H1 (cell line): ENCODE measurements around the gene KCNAB2. TPM values are rescaled to one million over a fixed set of nuclear protein-coding genes. Genes with fewer than 3 reads are reported as not detected.
A peak's percentile ranks its signal among the peaks of the same experiment; 100 is the strongest.

Source experiments
- CTCF ChIA-PET: fragments of 300-600 bp; sonication (Branson Sonifier 250); formaldehyde crosslinking; loops from one replicate; lab custom pipeline; 2021; ENCODE audit not compliant: partially characterized antibody; lab: Charles Lee
- POLR2A ChIA-PET: fragments of 300-600 bp; sonication (Branson Sonifier 250); formaldehyde crosslinking; loops from one replicate; lab custom pipeline; 2021; ENCODE audit warnings: inconsistent platforms; ENCODE audit not compliant: partially characterized antibody; lab: Charles Lee
- DNase-seq, 2 experiments: peaks; one replicate each; pipeline versions ENCODE4 v3.0.0 to v3.0.0-alpha.2; 2010 to 2022; ENCODE audit warnings: low spot score in 2 of 2, low read depth in 1 of 2, mixed read lengths in 1 of 2
- FAIRE-seq: peaks from 2 replicates; lab custom pipeline; 2011; peaks lifted over from hg19 to GRCh38; lab: Jason Lieb, UNC
- H2AFZ ChIP-seq: 2 replicates; pipeline ENCODE4 v1.8.1; 2012; ENCODE audit warnings: low read length, inconsistent platforms
- H2AK5ac ChIP-seq: 2 replicates; pipeline ENCODE4 v1.6.1; 2013; ENCODE audit warnings: low read depth, low read length
- H2BK120ac ChIP-seq: replicated peaks from 2 replicates; pipeline ENCODE3; 2013; ENCODE audit warnings: low read depth, low read length, inconsistent platforms
- H2BK12ac ChIP-seq: 2 replicates; pipeline ENCODE4 v1.6.1; 2013; ENCODE audit warnings: low read depth, low read length
- H2BK15ac ChIP-seq: 2 replicates; pipeline ENCODE4 v1.6.1; 2013; ENCODE audit warnings: low read length
- H2BK20ac ChIP-seq: 2 replicates; pipeline ENCODE4 v1.6.1; 2013; ENCODE audit warnings: low read length
- H2BK5ac ChIP-seq: 2 replicates; pipeline ENCODE4 v1.6.1; 2013; ENCODE audit warnings: low read depth, low read length
- H3K14ac ChIP-seq: 2 replicates; pipeline ENCODE4 v1.6.1; 2013; ENCODE audit warnings: inconsistent platforms; ENCODE audit not compliant: insufficient read length
- H3K18ac ChIP-seq: 2 replicates; pipeline ENCODE4 v1.6.1; 2013; ENCODE audit warnings: low read length; ENCODE audit errors: extremely low read depth
- H3K23ac ChIP-seq: 2 replicates; pipeline ENCODE4 v1.6.1; 2013; ENCODE audit warnings: inconsistent platforms; ENCODE audit not compliant: insufficient read length
- H3K23me2 ChIP-seq: 2 replicates; pipeline ENCODE4 v1.6.1; 2013; ENCODE audit warnings: low read depth, low read length
- H3K27ac ChIP-seq: 2 replicates; pipeline ENCODE4 v1.6.1; 2011; ENCODE audit warnings: low read depth, low read length, inconsistent platforms
- H3K27me3 ChIP-seq, 4 experiments: replicated peaks in 1 of 4; 1 replicate in 1 of 4; 2 replicates in 3 of 4; pipeline versions ENCODE4 v1.6.1 to v1.8.1; 2011 to 2013; ENCODE audit warnings: low read length in 3 of 4, mild to moderate bottlenecking in 3 of 4, inconsistent platforms in 2 of 4, mixed read lengths in 2 of 4, moderate library complexity in 1 of 4; ENCODE audit not compliant: control insufficient read depth in 3 of 4, insufficient read depth in 3 of 4; ENCODE audit errors: extremely low read depth in 1 of 4
- H3K36me3 ChIP-seq, 4 experiments: 2 replicates each; pipeline versions ENCODE4 v1.6.1 to v1.8.1; 2011 to 2013; ENCODE audit warnings: mild to moderate bottlenecking in 4 of 4, low read length in 3 of 4, moderate library complexity in 2 of 4, control low read depth in 1 of 4, inconsistent platforms in 1 of 4; ENCODE audit not compliant: insufficient read depth in 4 of 4, control insufficient read depth in 2 of 4
- H3K4ac ChIP-seq: replicated peaks from 2 replicates; pipeline ENCODE3; 2013; ENCODE audit warnings: low read length, low read depth, mixed read lengths, inconsistent platforms; ENCODE audit not compliant: insufficient read length
- H3K4me1 ChIP-seq, 4 experiments: replicated peaks in 1 of 4; 1 replicate in 1 of 4; 2 replicates in 3 of 4; pipeline versions ENCODE4 v1.6.1 to v1.8.1; 2011 to 2013; ENCODE audit warnings: low read length in 3 of 4, inconsistent platforms in 2 of 4, mixed read lengths in 1 of 4; ENCODE audit not compliant: insufficient read depth in 4 of 4, control insufficient read depth in 3 of 4
- H3K4me2 ChIP-seq, 2 experiments: 2 replicates each; pipeline versions ENCODE4 v1.6.1 to v1.8.1; 2011 to 2013; ENCODE audit warnings: low read depth in 2 of 2, low read length in 2 of 2, control low read depth in 1 of 2, inconsistent platforms in 1 of 2, mild to moderate bottlenecking in 1 of 2; ENCODE audit not compliant: insufficient read depth in 1 of 2
- H3K4me3 ChIP-seq, 4 experiments: fragments of 200-600, 300-600 bp in 1 of 4; sonication (generic), shearing (Covaris generic), sonication (Bioruptor Twin) in 1 of 4; 2 replicates each; pipeline versions ENCODE4 v1.5.1 to v1.8.1; 2011 to 2016; ENCODE audit warnings: low read length in 4 of 4, low read depth in 3 of 4, control low read depth in 2 of 4, inconsistent platforms in 2 of 4, mild to moderate bottlenecking in 2 of 4, mixed read lengths in 1 of 4, moderate library complexity in 1 of 4; ENCODE audit not compliant: insufficient read depth in 2 of 4; ENCODE audit errors: extremely low read depth in 1 of 4
- H3K56ac ChIP-seq: replicated peaks from 2 replicates; pipeline ENCODE3; 2013; ENCODE audit warnings: low read depth, mild to moderate bottlenecking, mixed read lengths, low read length, inconsistent platforms; ENCODE audit not compliant: insufficient read length
- H3K79me1 ChIP-seq: 2 replicates; pipeline ENCODE4 v1.6.1; 2013; ENCODE audit warnings: low read depth, low read length, control low read depth
- H3K79me2 ChIP-seq, 2 experiments: 2 replicates each; pipeline versions ENCODE4 v1.6.1 to v1.8.1; 2012 to 2013; ENCODE audit warnings: low read length in 2 of 2, mild to moderate bottlenecking in 2 of 2, inconsistent platforms in 1 of 2; ENCODE audit not compliant: insufficient read depth in 2 of 2, control insufficient read depth in 1 of 2
- H3K9ac ChIP-seq, 4 experiments: replicated peaks in 1 of 4; 1 replicate in 1 of 4; 2 replicates in 3 of 4; pipeline versions ENCODE4 v1.6.1 to v1.8.1; 2011 to 2013; ENCODE audit warnings: low read depth in 3 of 4, low read length in 3 of 4, control low read depth in 2 of 4, mild to moderate bottlenecking in 2 of 4, moderate library complexity in 2 of 4, inconsistent platforms in 1 of 4; ENCODE audit errors: extremely low read depth in 1 of 4
- H3K9me3 ChIP-seq, 2 experiments: 2 replicates each; pipeline versions ENCODE4 v1.6.1 to v1.8.1; 2012 to 2013; ENCODE audit warnings: mild to moderate bottlenecking in 2 of 2, moderate library complexity in 2 of 2, control low read depth in 1 of 2, inconsistent platforms in 1 of 2, low read depth in 1 of 2, low read length in 1 of 2, mixed read lengths in 1 of 2; ENCODE audit not compliant: insufficient read depth in 2 of 2
- H4K20me1 ChIP-seq, 2 experiments: replicated peaks in 1 of 2; 2 replicates each; pipeline versions ENCODE3 to v1.8.1; 2011 to 2013; ENCODE audit warnings: inconsistent platforms in 2 of 2, low read length in 2 of 2, mild to moderate bottlenecking in 1 of 2; ENCODE audit not compliant: insufficient read depth in 2 of 2, control insufficient read depth in 1 of 2
- H4K5ac ChIP-seq: 2 replicates; pipeline ENCODE4 v1.6.1; 2013; ENCODE audit warnings: low read length, low read depth, mixed read lengths, inconsistent platforms; ENCODE audit not compliant: insufficient read length
- H4K8ac ChIP-seq: 2 replicates; pipeline ENCODE4 v1.8.0; 2013; ENCODE audit warnings: mild to moderate bottlenecking, moderate library complexity, low read length, inconsistent platforms; ENCODE audit not compliant: insufficient read depth; ENCODE audit errors: extremely low read depth
- H4K91ac ChIP-seq: replicated peaks from 2 replicates; pipeline ENCODE3; 2013; ENCODE audit warnings: low read length, mixed read lengths, inconsistent platforms; ENCODE audit not compliant: insufficient read length
- ATF3 ChIP-seq: IDR thresholded peaks from 2 replicates; pipeline ENCODE4 v1.6.1; 2011; ENCODE audit warnings: low read depth, mild to moderate bottlenecking, low read length; ENCODE audit not compliant: insufficient read depth
- CHD2 ChIP-seq: IDR thresholded peaks from 2 replicates; pipeline ENCODE4 v1.6.1; 2012; ENCODE audit warnings: low read length, improper control_type of control experiment
- FOSL1 ChIP-seq: IDR thresholded peaks from 2 replicates; pipeline ENCODE4 v1.6.1; 2011; ENCODE audit warnings: mild to moderate bottlenecking, low read depth, low read length, moderate library complexity; ENCODE audit not compliant: insufficient read depth
- HDAC2 ChIP-seq, 2 experiments: fragments of 300-600 bp in 1 of 2; sonication (generic) in 1 of 2; IDR thresholded peaks; 2 replicates each; pipeline ENCODE4 v1.6.1; 2011 to 2012; ENCODE audit warnings: low read depth in 2 of 2, low read length in 2 of 2, mild to moderate bottlenecking in 2 of 2, moderate library complexity in 2 of 2, borderline replicate concordance in 1 of 2, inconsistent platforms in 1 of 2
- SAP30 ChIP-seq: fragments of 300-600 bp; sonication (generic); IDR thresholded peaks from 2 replicates; pipeline ENCODE4 v1.7.1; 2012; ENCODE audit warnings: low read length, moderate library complexity, mild to moderate bottlenecking, inconsistent platforms; ENCODE audit not compliant: insufficient read depth, insufficient replicate concordance
- SIN3A ChIP-seq, 2 experiments: IDR thresholded peaks in 1 of 2; conservative IDR thresholded peaks in 1 of 2; 2 replicates each; pipeline ENCODE4 v1.6.1; 2011 to 2012; ENCODE audit warnings: low read length in 2 of 2, improper control_type of control experiment in 1 of 2, low read depth in 1 of 2, mild to moderate bottlenecking in 1 of 2
- SP4 ChIP-seq: IDR thresholded peaks from 2 replicates; pipeline ENCODE4 v1.6.1; 2012; ENCODE audit warnings: low read length, inconsistent platforms
- TCF12 ChIP-seq: IDR thresholded peaks from 2 replicates; pipeline ENCODE4 v1.6.1; 2011; ENCODE audit warnings: low read depth, mild to moderate bottlenecking, low read length
- WGBS, 2 experiments: shearing (Covaris generic) in 1 of 2; methylation state at CpG; one replicate each; pipeline versions ENCODE4 v1.1.6 to v1.1.7; 2013 to 2015; ENCODE audit warnings: low lambda C conversion rate in 2 of 2, mixed read lengths in 2 of 2, inconsistent platforms in 1 of 2, low coverage in 1 of 2, missing lambda C conversion rate in 1 of 2; ENCODE audit not compliant: insufficient replicate concordance in 2 of 2, insufficient coverage in 1 of 2, insufficient read length in 1 of 2; ENCODE audit errors: extremely low coverage in 1 of 2, missing lambda C conversion rate in 1 of 2; 5-methylcytosine and 5-hydroxymethylcytosine counted together
- polyA plus RNA-seq, 7 experiments: library from polyadenylated mRNA; depleted of rRNA in 3 of 7; stranded (reverse) in 5 of 7; unstranded in 2 of 7; fragments of >200 nt in 5 of 7; fragments of 200-250 nt in 2 of 7; gene quantifications; 1 replicate in 5 of 7; 2 replicates in 1 of 7; 4 replicates in 1 of 7; pipeline versions ENCODE4 v1.2.1 to v1.2.3, GENCODE V29; 2011 to 2013; ENCODE audit warnings: missing spikeins in 2 of 7, mixed read lengths in 2 of 7
- total RNA-seq: library from RNA; stranded (reverse); fragmentation: NEBNext Ultra II Directional; extraction: Animal tissue kit (Norgen Biotek cat#: 25700); gene quantifications from 2 replicates; pipeline ENCODE4 v1.2.1, GENCODE V29; 2021

Gene KCNAB2
- total and polyA plus RNA-seq, 2 of the 8 experiments (the other 6 are each of a cell fraction or from before 2014, with no cell fraction given), result 4.5 to 7.0 TPM

- H3K4me2 ChIP-seq, result peak overlapping the region; percentile 36 to 65
- H2BK20ac ChIP-seq, result no peak overlapping the region
- no peak overlapping the region for H2AK5ac ChIP-seq
- no peak overlapping the region for H2BK5ac ChIP-seq
- H2BK15ac ChIP-seq, result no peak overlapping the region
- H3K79me2 ChIP-seq, result no peaks in the 10 kb centered on the region
- no peaks in the 10 kb centered on the region for H3K36me3 ChIP-seq
- H3K23ac ChIP-seq, result no peak overlapping the region
- no peak overlapping the region for H4K5ac ChIP-seq
- FAIRE-seq, result peak; percentile 88
- H3K27ac ChIP-seq, result no peak overlapping the region
- no peak overlapping the region for H3K14ac ChIP-seq
- no peak overlapping the region for H3K56ac ChIP-seq
- H2BK12ac ChIP-seq, result no peak overlapping the region
- no peak overlapping the region for H3K18ac ChIP-seq
- 7% methylated on average over 16 of the region's 16 CpGs; no CpG with 5 or more reads in 1 of the 2 experiments for WGBS, 2 experiments
- H3K4ac ChIP-seq, result no peak overlapping the region
- H4K91ac ChIP-seq, result no peak overlapping the region
- no peak overlapping the region for H3K9ac ChIP-seq
- no peak overlapping the region for H4K8ac ChIP-seq
- H3K4me3 ChIP-seq, result peak overlapping the region in 2 of 4 experiments; percentile 10 to 46; a peak in 3 of 8 replicates
- H2BK120ac ChIP-seq, result no peak overlapping the region
- CTCF ChIA-PET, result interaction anchor here (0.7 to 5.5 kb wide), 49 partner anchors 10 to 214 kb away, joined by 3 to 43 read pairs (median 4); no protein-coding TSS in a partner anchor
- H2AFZ ChIP-seq, result no peak overlapping the region
- peak; percentile 41 to 85 for DNase-seq
- no peaks in the 10 kb centered on the region for H3K23me2 ChIP-seq
- H3K79me1 ChIP-seq, result no peaks in the 10 kb centered on the region; the same call in 1 of the 2 replicates
- peaks cover 0 to 3% of the 10 kb centered on the region in 2 experiments for H4K20me1 ChIP-seq
- POLR2A ChIA-PET, result interaction anchor here (1.0 to 1.2 kb wide), 3 partner anchors 8 to 137 kb away, joined by 3 to 4 read pairs (median 3); no protein-coding TSS in a partner anchor
- peaks cover 2 to 6% (median 4%) of the 10 kb centered on the region in 4 experiments; a peak in 4 of 7 replicates for H3K4me1 ChIP-seq
- H3K27me3 ChIP-seq, result no peaks in the 10 kb centered on the region; a peak in 1 of 7 replicates
- H3K9me3 ChIP-seq, result no peaks in the 10 kb centered on the region
- TF ChIP-seq SP4 (0 out of 2 replicates have a peak, but pooled peaks have one; percentile 63), SAP30 (peak; percentile 97), CHD2 (peak; percentile 37; the same call in 1 of the 2 replicates), HDAC2 (IDR thresholded peaks at IDR 0.05; ENCODE audit: borderline replicate concordance in 1 of 2, low read depth in 2 of 2, low read length in 2 of 2) (peak in 1 of 2 experiments; percentile 87; a peak in 2 of 4 replicates), FOSL1 (no peak), SIN3A (conservative IDR thresholded peaks at IDR 0.05 in 1 of 2, IDR thresholded peaks at IDR 0.05 in 1 of 2; ENCODE audit: low read depth in 1 of 2, low read length in 2 of 2) (peak; percentile 98 to 99), TCF12 (no peak), ATF3 (no peak)
These were observed 7.0 kb downstream of the KCNAB2 start for GRCh38 chr1:6052543-6053205.
